ENCODE results near the gene CLCN7.

The CLCN7 gene

DNA sequence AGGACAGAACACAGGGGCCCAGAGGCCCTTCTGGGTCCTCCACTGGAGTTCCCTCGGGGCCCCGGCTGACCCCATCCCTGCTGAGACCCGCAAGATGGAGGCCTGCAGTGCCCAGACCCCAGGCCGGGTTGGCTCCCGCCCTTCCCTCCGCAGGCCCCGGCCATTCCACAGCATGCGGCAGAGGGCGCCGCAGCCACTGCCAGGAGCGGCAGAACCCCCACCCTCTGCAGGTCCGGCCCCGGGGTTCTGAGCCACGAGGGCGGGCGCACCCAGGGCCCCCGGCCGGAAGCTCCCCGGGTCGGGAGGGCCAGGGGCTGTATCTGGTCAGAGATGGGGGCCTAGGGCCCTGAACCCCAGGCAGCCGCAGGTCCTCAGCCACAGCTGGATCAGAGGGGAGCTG is 46.3 kb downstream of the CLCN7 start:
- peaks cover 0 to 16% of the 10 kb centered on the region in 2 donors for H3K4me1 ChIP-seq (ENCODE audit: control insufficient read depth in 2 of 2, insufficient read depth in 1 of 2, low read depth in 1 of 2, low read length in 2 of 2)
- H3K4me3 ChIP-seq (ENCODE audit: low read length in 2 of 2), result no peak overlapping the region
- no peak overlapping the region for H4K8ac ChIP-seq (ENCODE audit: low read depth, low read length)
- peaks cover 4% of the 10 kb centered on the region for H3K79me1 ChIP-seq (ENCODE audit: low read depth, low read length)
- no peak overlapping the region for H3K27ac ChIP-seq (replicated peaks; ENCODE audit: low read length)
- peak overlapping the region; percentile 99 for H2BK12ac ChIP-seq (ENCODE audit: low read length)
- H2BK5ac ChIP-seq (ENCODE audit: low read length), result peak overlapping the region; percentile 90
- no peak overlapping the region for H3K9ac ChIP-seq (ENCODE audit: low read depth, low read length, poor library complexity)
- peak overlapping the region; percentile 99 for H2AK5ac ChIP-seq (ENCODE audit: low read depth, low read length)
- peak overlapping the region; percentile 95 for H4K91ac ChIP-seq (ENCODE audit: low read depth, low read length, poor library complexity)
- DNase-seq (ENCODE audit: low spot score), result no peak
- peak overlapping the region; percentile 48 for H3K18ac ChIP-seq (ENCODE audit: low read length)
- peak overlapping the region; percentile 64 for H2AFZ ChIP-seq (ENCODE audit: low read length)
- no peaks in the 10 kb centered on the region for H3K9me3 ChIP-seq (replicated peaks in 1 of 2; ENCODE audit: control insufficient read depth in 2 of 2, insufficient read depth in 1 of 2, low read depth in 1 of 2, low read length in 2 of 2)
- no peak overlapping the region for H3K4me2 ChIP-seq (ENCODE audit: insufficient read depth, low read length, poor library complexity, severe bottlenecking)
- H3K4ac ChIP-seq (ENCODE audit: low read length), result no peak overlapping the region
- H2BK15ac ChIP-seq (ENCODE audit: low read length), result peak overlapping the region; percentile 79
- H3K14ac ChIP-seq (ENCODE audit: low read length), result no peak overlapping the region
- no peaks in the 10 kb centered on the region for H3K27me3 ChIP-seq (ENCODE audit: control insufficient read depth in 3 of 3, insufficient read depth in 3 of 3, low read depth in 1 of 3, low read length in 3 of 3)
- no CpG with 5 or more reads among the region's 21 CpGs for WGBS, 2 donors (ENCODE audit: extremely low coverage in 2 of 2, insufficient read length in 2 of 2, insufficient replicate concordance in 1 of 2)
- H3K23ac ChIP-seq (ENCODE audit: low read depth, low read length, poor library complexity), result peak overlapping the region; percentile 65
- H2BK120ac ChIP-seq (ENCODE audit: low read depth, low read length), result peak overlapping the region; percentile 87
- no peaks in the 10 kb centered on the region for H3K36me3 ChIP-seq (replicated peaks in 1 of 2; ENCODE audit: control insufficient read depth in 2 of 2, insufficient read depth in 2 of 2, low read length in 2 of 2)

DNA sequence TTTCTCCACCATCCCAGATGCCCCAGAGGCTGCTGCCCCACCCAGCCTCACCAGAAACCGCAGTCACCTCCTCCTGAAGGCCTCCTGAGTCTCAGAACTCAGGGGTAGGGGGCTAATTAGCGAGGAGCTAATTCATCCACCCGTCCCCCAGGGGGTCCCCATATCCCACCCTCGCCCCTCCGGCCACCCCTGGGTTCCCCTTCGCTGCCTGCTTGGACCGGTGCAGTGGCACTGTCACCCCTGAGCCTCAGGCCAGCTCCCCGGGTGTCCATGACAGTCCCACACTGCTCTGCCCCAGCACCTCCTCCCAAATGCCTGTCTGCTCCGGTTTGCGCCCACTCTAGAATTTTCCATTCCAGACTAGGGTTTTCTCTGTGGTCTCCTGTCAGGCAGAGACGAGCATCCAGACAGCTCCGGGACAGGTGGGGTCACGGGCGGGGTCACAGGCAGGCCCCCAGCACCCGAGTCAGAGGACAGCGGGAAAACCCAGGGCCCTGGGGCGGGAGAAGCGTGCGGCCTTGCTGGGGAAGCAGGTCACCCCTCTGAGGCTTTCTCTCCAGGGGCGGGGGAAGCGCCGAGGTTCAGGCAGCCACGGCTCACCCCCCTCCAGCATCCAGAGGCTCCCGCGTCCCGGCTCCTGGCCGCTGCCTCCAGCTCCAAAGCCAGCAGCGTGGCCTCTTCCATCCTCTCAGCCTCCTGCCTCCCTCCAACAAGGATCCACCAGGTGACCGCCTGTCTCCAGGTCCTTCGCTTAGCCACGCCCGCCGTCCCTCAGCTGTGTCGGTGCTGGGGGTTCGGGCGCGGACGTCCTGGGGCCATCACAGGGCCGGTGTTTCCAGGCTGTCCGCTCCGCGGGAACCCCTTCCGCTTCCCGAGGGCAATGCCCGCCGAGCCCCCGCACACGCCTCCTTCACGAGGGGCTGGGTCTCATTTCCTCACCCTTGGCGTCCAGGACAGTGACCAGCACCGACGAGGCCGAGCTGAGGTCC is 47.1 kb downstream of the CLCN7 start:
- WGBS, 2 donors (ENCODE audit: extremely low coverage in 2 of 2, insufficient read length in 2 of 2, insufficient replicate concordance in 1 of 2), result no CpG with 5 or more reads among the region's 53 CpGs
- Histone ChIP-seq H2BK12ac (ENCODE audit: low read length) (peak overlapping the region; percentile 99), H2BK15ac (ENCODE audit: low read length) (peak overlapping the region; percentile 79), H3K14ac (ENCODE audit: low read length) (no peak overlapping the region), H3K27ac (replicated peaks; ENCODE audit: low read length) (no peak overlapping the region), H3K79me1 (ENCODE audit: low read depth, low read length) (peaks cover 4% of the 10 kb centered on the region), H3K18ac (ENCODE audit: low read length) (peak overlapping the region; percentile 71), H3K4me3 (ENCODE audit: low read length in 2 of 2) (no peak overlapping the region), H2BK120ac (ENCODE audit: low read depth, low read length) (peak overlapping the region; percentile 87), H3K27me3 (ENCODE audit: control insufficient read depth in 3 of 3, insufficient read depth in 3 of 3, low read depth in 1 of 3, low read length in 3 of 3) (no peaks in the 10 kb centered on the region), H4K8ac (ENCODE audit: low read depth, low read length) (no peak overlapping the region), H3K36me3 (replicated peaks in 1 of 2; ENCODE audit: control insufficient read depth in 2 of 2, insufficient read depth in 2 of 2, low read length in 2 of 2) (no peaks in the 10 kb centered on the region), H2AFZ (ENCODE audit: low read length) (peak overlapping the region; percentile 64), H3K4me2 (ENCODE audit: insufficient read depth, low read length, poor library complexity, severe bottlenecking) (no peak overlapping the region), H2BK5ac (ENCODE audit: low read length) (peak overlapping the region; percentile 90), H3K23ac (ENCODE audit: low read depth, low read length, poor library complexity) (peak overlapping the region; percentile 65), H3K9me3 (replicated peaks in 1 of 2; ENCODE audit: control insufficient read depth in 2 of 2, insufficient read depth in 1 of 2, low read depth in 1 of 2, low read length in 2 of 2) (no peaks in the 10 kb centered on the region), H3K9ac (ENCODE audit: low read depth, low read length, poor library complexity) (no peak overlapping the region), H4K91ac (ENCODE audit: low read depth, low read length, poor library complexity) (no peak overlapping the region), H3K4me1 (ENCODE audit: control insufficient read depth in 2 of 2, insufficient read depth in 1 of 2, low read depth in 1 of 2, low read length in 2 of 2) (peaks cover 0 to 16% of the 10 kb centered on the region in 2 donors), H3K4ac (ENCODE audit: low read length) (peak overlapping the region; percentile 53), H2AK5ac (ENCODE audit: low read depth, low read length) (peak overlapping the region; percentile 99)
- no peak for DNase-seq (ENCODE audit: low spot score)

DNA sequence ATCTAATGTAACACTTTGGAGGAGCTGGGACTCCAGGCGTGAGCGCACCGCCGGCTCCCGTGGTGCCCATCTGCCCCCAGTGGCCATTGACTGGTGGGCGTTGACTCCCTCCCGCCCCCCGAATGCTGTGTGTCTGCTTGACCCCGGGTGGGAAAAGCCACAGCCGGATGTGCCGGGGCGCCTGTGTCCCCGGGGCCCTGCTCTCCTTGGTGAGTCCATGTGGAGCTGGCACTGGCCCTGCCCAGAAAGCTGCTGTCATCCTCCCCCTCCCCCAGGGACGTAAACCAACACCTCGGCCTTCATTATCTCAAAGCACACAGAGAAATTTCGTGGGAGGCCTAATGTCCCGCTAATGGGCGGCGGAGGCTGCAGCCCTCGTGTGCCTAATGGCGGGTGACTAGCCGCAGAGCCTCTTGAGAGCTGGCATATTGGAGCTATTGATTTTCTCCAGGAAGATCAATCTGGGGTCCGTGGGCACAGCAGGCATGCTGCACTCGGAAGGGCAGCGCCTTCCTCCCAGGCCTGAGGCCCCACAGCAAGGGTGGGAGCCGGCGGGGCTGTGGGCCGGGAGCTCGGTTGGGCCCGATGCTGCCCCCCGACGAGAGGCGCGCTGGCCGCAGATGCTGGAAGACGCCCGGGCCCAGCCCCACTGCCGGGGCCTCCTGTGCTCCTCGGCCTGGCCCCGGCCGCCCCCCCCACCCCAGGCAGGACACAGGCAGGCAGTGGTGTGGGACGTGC is 47.9 kb downstream of the CLCN7 start:
- Histone ChIP-seq H3K23ac (ENCODE audit: low read depth, low read length, poor library complexity) (peak overlapping the region; percentile 75), H2BK5ac (ENCODE audit: low read length) (no peak overlapping the region), H3K4me2 (ENCODE audit: insufficient read depth, low read length, poor library complexity, severe bottlenecking) (no peak overlapping the region), H3K27me3 (ENCODE audit: control insufficient read depth in 3 of 3, insufficient read depth in 3 of 3, low read depth in 1 of 3, low read length in 3 of 3) (no peaks in the 10 kb centered on the region), H3K4me3 (ENCODE audit: low read length in 2 of 2) (no peak overlapping the region), H3K79me1 (ENCODE audit: low read depth, low read length) (peaks cover 4% of the 10 kb centered on the region), H3K4me1 (ENCODE audit: control insufficient read depth in 2 of 2, insufficient read depth in 1 of 2, low read depth in 1 of 2, low read length in 2 of 2) (peaks cover 0 to 16% of the 10 kb centered on the region in 2 donors), H4K8ac (ENCODE audit: low read depth, low read length) (no peak overlapping the region), H3K18ac (ENCODE audit: low read length) (peak overlapping the region; percentile 71), H3K14ac (ENCODE audit: low read length) (no peak overlapping the region), H2AFZ (ENCODE audit: low read length) (peak overlapping the region; percentile 49), H3K9ac (ENCODE audit: low read depth, low read length, poor library complexity) (no peak overlapping the region), H3K9me3 (replicated peaks in 1 of 2; ENCODE audit: control insufficient read depth in 2 of 2, insufficient read depth in 1 of 2, low read depth in 1 of 2, low read length in 2 of 2) (peaks cover 0 to 1% of the 10 kb centered on the region in 2 donors), H2BK120ac (ENCODE audit: low read depth, low read length) (no peak overlapping the region), H3K36me3 (replicated peaks in 1 of 2; ENCODE audit: control insufficient read depth in 2 of 2, insufficient read depth in 2 of 2, low read length in 2 of 2) (no peaks in the 10 kb centered on the region), H2BK15ac (ENCODE audit: low read length) (peak overlapping the region; percentile 79), H2AK5ac (ENCODE audit: low read depth, low read length) (peak overlapping the region; percentile 99), H3K4ac (ENCODE audit: low read length) (no peak overlapping the region), H4K91ac (ENCODE audit: low read depth, low read length, poor library complexity) (no peak overlapping the region), H2BK12ac (ENCODE audit: low read length) (peak overlapping the region; percentile 46), H3K27ac (replicated peaks; ENCODE audit: low read length) (no peak overlapping the region)
- WGBS, 2 donors (ENCODE audit: extremely low coverage in 2 of 2, insufficient read length in 2 of 2, insufficient replicate concordance in 1 of 2), result no CpG with 5 or more reads among the region's 42 CpGs
- no peak for DNase-seq (ENCODE audit: low spot score)

Measured in neuronal stem cell (in vitro differentiated cells).